Glomerular visceral epithelial cell (primary cell): ENCODE measurements around the gene CDK5RAP2.
"Not testable (repeated sequence)": the region's sequence is repeated elsewhere in the genome, so short reads cannot be mapped to it uniquely, and the experiment has no call there.

Experiments used
- DNase-seq: peaks from one replicate; pipeline ENCODE4 v3.0.0-alpha.2; 2016; ENCODE audit errors: extremely low spot score

Gene CDK5RAP2

DNA sequence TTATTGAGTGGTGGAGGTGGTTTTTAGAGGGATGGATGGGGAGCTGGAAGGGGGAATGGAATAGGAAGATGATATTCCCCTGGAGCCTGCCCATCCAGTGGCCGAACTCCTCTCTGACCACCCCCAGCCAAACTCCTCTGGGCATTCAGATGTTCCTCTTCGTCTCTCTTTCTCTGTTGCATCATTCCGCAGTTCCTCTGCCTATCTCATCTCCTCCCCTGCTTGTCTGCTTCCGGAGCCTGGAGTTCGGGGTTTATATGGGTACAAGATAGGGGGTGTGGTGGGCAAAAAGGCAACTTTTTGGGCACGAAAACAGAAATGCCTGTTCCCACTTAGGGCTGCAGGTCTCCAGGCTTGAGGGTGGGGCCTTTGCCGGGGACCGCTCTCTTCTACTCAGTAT is 12.2 kb upstream of the CDK5RAP2 start:
- no peak for DNase-seq

DNA sequence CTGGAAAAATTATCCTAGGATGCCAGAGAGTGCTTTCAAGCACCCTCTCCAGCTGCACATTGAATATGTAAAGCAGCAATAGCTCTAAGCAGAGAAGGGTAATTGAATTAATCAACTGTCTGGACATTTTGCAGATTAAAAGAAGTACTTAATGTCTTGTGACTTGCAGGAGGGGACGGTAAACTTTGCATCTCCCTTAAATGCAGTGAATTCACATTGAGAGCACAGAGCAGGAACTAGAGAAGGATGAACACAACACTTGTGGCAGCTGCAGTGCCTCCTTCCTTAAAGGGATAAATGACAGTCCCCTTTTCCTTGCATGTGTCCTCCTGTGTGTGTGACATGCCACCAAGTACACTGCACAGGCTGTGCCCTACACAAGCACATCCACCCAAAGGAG is 7.4 kb upstream of the CDK5RAP2 start:
- no peak for DNase-seq

DNA sequence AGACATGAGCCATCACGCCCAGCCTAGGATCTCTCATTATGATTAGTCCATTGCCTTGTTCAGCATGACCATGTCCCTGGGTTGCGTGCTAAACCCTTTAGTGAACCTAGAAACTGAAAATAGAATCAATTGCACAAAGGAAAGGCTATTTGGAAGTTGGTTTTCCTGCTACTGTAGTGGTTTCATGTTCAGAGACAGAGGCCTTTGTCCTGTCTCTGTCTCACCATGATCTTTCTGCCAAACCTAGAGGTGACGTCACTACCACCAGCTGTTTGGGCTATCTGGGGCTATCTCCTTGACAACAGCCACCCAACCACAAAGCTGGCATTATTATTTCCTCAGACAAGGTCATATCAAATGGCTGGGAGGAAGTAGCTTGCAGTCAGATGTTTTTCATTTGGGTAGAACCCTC is 4.0 kb upstream of the CDK5RAP2 start:
- peak; percentile 84 for DNase-seq

DNA sequence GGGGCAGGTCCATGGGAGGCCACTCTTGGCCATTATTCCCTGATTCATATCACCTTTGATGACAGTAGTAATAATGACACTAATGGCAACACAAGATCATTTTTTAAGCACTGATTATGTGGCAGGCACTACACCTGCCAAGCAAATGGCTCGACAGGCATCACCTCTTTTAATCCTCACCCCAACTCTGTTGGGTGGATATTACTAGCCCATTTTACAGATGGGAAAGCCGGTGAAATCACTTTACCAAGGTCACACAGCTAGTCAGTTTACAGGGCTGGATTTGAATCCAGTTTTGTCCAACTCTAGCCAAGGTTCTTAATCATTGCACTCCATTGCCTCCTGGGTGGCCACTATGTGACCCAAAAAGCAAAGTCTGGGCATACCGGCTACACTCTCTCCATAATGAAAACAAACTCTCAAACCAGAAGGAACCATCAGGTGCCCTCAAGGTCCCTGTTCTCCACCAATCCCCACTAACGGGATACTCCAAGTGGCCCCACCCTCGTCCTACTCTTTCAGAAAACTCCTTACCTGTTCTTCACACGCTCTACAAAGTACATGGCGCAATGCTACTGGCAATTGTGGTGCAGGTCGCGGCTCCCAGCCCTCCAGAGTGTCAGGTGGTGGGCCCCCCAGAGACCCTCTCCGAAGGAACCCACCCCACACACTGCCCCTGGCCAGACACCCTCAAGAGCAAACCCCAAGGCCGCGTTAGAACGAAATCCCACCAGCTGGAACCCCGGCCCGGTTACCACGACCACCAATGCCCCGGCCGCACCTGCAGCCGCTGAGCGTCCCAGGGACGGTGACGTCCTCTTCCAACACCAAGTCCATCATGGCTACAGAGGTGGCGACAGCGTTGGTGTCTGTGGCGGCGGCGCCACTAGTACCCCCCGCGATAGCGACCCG is 572 bp downstream of the CDK5RAP2 start:
- DNase-seq = peak; percentile 26

DNA sequence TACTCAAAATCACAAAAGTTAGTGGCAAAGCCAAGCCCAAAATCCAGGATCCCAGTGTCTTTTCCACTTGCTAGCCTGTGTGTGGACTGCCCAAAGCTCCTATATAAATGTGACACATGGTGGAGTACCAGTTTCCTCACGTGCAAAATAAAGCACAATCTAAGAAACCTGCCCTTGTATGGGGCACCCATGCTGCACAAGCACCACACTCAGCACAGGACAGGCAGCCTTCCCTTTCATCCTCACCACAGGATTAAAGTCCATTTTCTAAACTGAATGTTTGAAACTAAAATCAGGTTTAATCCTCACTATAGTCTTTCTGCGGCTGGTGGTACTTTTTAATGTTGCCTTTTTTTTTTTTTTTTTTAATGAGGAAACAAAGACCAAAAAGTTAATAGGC is 5.5 kb downstream of the CDK5RAP2 start:
- no peak for DNase-seq

DNA sequence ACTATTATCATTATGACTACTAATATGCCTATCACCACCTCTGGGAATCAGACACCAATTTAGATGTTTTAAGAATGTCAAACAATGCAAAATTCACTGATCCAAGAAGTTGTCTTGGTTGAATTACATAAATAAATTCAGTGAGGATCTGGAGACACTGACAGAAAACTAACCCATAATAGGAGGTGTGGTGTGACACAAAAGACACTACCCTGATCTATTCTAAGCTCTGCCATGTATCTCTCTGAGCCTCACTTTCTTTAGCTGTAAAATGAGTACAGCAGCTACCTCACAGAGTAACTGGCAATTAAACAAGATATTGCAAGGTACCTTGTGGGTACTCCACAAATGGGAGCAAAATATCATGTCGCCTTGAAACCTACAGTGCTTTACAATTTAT is 7.5 kb downstream of the CDK5RAP2 start:
- no peak for DNase-seq

DNA sequence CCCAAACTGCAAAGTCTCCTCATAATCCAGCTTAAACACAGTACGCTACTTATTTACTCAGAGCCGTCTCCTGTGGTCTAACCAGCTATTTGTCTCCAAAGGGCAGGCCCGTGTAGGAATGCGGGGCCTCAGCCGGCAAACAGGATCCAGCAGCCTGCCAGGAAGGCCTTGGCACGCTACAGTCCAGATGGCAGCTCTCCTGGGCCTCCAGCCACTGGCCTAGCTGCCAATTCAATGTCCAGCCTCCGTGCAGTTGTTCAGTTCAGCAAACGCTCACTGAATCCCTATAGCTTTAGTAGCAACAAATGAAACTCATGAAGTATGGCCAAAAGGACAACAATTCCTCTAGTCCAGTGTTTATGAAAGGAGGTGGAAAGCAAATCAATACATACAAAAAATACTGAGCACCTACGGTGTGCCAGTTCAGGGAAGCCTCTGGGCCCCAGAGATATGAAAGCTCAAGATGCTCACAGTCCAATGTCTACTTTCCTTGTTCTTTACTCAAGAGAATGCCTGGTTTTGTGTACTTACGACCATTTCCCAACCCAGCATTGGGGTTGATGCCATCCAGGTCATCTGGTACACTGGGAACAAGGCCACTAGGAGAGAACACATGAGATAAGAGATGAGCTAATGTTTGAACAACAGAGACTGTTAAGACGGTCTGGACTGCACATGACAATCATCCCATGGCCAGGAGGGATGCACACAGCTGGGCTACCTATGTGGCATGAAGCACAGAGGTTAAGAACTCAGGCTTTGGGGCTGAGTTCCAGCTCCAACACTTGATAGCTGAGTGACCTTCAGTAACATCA is 8.3 kb downstream of the CDK5RAP2 start:
- peak; percentile 17 for DNase-seq

DNA sequence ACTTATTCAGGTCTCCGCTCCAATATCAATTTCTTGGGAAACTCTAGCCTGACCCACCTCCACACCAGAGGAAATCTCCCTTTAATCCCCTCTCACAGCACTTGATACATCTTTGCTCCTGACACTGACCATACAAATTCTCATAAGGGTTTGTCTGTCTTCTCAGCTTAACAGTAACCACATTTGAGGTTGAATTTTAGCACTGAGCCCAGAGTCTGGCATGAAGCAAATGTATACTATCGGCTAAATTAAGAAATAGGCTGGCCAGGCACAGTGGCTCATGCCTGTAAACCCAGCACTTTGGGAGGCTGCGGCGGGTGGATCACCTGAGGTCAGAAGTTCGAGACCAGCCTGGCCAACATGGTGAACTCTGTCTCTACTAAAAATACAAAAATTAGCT is 9.7 kb downstream of the CDK5RAP2 start:
- no peak for DNase-seq

DNA sequence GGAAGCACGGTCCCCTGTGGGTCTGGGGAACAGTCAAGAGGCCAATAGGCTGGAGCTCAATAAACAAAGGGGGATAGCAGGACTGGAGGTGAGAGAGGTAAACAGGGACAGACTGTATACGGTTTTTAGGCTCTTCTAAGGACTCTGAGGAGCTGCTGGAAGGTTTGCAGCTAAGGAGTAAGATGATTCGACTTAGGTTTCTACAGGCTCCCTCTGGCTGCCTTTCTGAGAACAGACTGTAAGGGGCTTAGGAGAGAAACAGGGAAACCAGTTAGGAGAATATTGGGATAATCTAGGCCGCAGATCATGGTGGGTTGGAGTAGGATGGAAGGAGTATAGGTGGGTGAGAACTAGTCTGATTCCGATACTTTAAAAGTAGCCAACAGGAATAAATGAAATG is 10.4 kb downstream of the CDK5RAP2 start:
- DNase-seq = no peak

DNA sequence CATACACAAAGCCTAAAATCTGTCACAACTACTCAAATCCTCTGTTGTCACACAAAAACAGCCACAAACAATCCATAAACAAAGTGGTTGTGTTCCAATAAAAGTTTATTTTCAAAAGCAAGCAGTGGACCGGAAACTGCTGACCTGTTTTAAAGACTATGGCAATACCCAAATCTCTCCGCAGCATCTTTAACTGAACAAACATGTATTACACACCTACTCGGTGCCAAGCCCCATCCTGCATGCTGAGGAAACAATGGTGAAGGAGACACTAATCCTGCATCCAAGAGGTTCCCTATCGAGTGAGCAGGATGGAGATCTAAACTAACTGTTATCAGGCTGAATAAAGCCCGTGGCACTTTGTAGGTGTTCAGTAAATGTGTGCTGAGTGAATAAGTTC is 11.2 kb downstream of the CDK5RAP2 start:
- DNase-seq = no peak

DNA sequence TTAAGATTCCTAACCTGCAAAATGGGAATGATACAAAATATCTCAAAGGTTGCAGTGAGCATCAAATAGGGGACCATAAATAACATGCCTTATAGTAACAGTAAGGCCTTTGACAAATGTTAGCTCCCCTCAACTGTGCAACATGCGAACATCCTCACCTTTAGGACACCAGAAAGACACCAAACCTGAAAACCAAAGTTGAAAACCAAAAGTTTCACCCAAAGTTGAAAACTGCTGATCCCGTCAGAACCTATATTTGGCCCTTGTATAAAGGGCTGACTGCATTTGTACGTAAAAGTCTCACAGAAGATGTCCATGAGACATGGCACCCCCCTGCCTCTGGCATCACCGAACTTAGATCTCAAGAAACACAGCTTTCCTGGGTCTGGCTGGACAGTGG is 12.1 kb downstream of the CDK5RAP2 start:
- DNase-seq = no peak

DNA sequence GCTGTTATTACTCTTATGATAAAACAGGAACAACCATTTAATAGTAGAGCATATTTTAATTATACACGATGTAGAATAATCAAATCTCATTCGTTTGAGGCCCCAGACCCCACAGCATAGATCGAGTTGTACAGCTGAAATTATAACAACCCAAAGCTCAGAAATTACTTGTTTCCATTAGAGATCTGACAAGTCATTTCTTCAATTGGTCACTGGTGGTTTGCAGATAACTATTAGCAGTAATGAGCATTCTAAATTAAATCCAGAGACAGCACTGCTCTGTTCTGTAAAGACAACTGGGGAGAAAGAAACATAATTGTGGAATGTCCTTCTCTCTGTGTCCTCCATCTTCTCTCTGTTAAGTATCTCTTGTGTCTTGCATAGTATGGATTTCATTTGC is 12.9 kb downstream of the CDK5RAP2 start:
- no peak for DNase-seq

DNA sequence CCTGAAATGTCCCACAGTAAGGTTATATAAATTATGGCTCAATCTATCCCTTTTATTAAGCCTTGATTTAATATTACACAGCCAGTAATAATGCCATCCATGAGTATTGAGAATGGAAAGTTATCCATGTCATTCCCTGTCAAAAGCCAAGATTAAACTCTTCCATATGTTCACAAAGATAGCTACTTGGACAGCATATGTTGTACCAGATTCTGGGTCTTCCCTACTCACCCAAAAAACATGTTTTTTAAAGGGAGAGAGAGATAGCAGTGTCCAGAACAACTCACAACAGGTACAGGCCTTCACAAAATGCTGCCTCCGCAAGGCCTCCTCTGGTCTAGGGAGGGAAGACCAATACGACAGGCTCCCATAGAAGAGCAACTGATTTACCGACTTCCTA is 15.4 kb downstream of the CDK5RAP2 start:
- DNase-seq = no peak

DNA sequence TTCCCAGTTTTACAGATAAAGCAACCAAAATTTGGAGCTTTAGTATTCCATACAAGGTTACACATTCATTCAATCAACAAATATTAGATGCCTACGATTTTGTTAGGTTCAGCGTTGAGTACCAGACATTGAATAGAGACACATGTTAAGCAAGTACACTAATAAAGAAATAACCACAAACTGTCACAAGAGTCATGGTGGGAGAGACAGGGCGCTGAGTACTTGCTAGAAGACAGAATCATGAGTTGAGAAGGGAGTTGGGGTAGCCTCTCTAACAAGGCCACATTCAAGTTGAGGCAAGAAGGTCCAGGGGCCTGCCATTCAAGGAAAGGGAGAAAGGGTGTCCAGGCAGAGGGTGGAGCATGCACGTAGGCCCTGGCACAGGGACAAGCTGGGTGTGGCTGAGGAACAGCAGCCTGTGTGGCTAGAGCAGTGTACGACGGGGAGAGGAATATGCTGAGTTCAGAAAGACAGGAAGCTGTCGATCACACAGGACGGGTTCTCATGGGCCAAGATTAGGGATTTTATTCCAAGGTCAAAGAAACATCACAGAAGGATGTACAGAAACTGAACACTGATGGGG is 17.0 kb downstream of the CDK5RAP2 start:
- no peak for DNase-seq

DNA sequence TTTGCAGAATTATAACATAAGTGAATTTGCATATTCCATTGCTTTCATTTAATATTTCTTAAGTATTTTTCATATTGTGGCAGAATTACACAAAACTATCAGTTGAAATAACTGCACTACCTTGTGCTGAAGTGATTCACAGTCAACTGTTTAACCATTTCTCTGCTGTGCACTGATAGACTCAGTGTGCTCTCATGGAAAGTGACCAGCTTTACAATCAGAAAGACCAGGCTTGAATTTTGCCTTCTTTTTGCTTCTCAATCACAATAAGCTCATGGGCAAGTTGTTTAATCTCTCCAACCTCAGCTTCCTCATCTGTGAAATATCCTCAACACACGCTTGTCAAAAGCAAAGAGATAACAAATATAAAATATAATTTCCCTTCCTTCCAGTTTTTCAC is 18.3 kb downstream of the CDK5RAP2 start:
- no peak for DNase-seq

DNA sequence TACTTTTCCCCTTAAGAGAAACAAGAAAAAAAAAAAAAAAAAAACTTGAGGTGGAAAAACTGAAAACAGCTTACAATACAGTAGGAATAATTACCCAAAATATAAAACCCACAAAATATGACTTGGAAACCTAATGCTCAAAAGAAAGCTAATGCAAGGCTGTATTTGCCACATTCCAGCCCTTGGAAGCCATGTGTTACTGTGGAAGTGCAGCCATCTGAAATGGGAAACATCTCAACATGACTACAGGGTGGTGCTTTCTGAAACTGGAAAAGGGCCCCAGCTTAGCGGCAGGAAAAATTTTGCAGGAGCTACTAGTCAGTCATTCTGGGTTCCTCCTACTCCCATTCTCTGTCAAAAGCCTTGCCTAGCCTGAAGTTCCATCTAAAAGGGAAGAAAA is 20.4 kb downstream of the CDK5RAP2 start:
- no peak for DNase-seq

DNA sequence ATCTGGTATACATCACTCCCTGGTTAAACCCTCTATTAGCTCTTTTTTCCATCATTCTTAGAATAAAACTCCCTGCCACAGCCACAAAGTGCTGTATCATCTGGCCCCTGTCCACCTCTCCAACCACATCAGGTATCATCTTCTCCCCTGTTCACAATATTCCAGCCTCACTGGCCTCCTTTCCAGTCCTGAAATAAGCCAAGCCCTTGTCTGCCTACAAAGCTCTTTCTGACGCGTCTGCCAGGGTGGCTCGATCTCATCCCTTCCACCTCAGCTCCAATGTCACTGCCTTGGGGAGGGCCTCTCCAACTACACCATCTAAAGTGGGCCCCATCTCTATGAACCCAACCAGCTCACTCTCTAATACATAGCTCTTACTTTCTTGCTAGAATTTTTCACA is 21.5 kb downstream of the CDK5RAP2 start:
- DNase-seq = no peak

DNA sequence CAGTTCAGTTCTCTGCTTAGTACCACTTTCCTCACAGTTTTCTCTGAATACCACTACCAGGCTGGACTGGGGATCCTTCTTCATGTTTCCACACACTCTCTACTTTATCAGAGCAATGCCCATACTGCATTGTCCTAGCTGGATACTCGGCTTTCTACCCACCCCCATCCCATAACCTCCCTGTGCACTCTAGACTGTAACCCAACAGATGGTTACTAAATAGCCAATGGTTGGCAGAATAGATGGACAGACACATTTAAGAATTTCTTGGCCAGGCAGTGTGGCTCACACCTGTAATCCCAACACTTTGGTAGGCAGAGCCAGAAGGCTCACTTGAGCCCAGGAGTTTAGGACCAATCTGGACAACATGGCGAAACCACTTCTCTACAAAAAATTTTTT is 22.8 kb downstream of the CDK5RAP2 start:
- DNase-seq = no peak

DNA sequence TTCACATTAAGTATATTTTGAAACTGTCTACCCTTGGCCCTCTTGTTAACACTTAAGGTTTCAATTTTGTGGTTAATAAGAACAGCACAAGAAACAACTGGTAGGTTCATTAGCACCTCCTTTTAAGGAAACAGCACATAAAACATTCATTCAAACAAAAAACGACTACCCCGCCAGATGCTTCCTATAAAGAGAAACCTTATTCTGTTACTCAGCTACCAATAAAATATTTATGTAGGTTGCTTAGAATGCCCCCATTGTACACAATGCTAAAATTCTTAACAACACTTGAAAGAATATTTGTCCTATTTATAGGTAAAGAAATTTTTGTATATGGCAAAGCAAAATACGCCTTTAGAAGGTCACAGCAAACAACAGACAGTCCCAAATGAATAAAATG is 23.2 kb downstream of the CDK5RAP2 start:
- DNase-seq = no peak

DNA sequence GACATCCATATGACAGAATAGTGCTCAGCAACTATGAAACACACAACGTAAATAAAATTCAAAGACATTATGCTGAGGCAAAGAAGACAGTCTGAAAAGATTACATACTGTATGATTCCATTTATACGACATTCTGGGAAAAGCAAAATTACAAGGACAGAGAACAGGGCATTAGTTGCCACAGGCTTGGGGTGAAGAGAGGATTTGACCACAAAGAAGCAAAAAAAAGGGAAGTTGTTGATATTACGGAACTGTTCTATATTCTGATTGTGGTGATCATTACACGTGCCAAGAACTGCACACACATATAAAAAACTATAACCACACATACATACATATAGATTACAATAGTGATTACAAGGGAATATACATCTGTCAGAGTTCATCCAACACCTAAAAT is 24.1 kb downstream of the CDK5RAP2 start:
- DNase-seq = no peak

DNA sequence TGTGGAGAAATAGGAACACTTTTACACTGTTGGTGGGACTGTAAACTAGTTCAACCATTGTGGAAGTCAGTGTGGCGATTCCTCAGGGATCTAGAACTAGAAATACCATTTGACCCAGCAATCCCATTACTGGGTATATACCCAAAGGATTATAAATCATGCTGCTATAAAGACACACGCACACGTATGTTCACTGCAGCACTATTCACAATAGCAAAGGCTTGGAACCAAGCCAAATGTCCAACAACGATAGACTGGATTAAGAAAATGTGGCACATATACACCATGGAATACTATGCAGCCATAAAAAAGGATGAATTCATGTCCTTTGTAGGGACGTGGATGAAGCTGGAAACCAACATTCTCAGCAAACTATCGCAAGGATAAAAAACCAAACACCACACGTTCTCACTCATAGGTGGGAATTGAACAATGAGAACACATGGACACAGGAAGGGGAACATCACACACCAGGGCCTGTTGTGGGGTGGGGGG is 27.7 kb downstream of the CDK5RAP2 start:
- not testable (repeated sequence) for DNase-seq
